HEK293 (cell line): ENCODE measurements around the gene ANXA10.

Source experiments
- CTCF ChIA-PET: fragments of 350-600 bp; formaldehyde crosslinking; extraction: SDS; loops from one replicate; lab custom pipeline; 2021; ENCODE audit warnings: antibody characterized with exemption; lab: Yijun Ruan, JAX
- POLR2A ChIA-PET: fragments of 300-600 bp; formaldehyde crosslinking; extraction: SDS; loops from one replicate; lab custom pipeline; 2020; ENCODE audit warnings: antibody characterized with exemption, inconsistent platforms; lab: Yijun Ruan, JAX
- H3K27ac ChIP-seq: fragments of 200-500 bp; sonication (Bioruptor generic); 2 replicates; pipeline ENCODE4 v1.5.1; 2014; ENCODE audit warnings: low read depth, low read length, control low read depth, inconsistent platforms; ENCODE audit errors: extremely low read depth
- H3K36me3 ChIP-seq, 2 experiments: fragments of 200-500 bp in 1 of 2; sonication (Bioruptor generic) in 1 of 2; 1 replicate in 1 of 2; 2 replicates in 1 of 2; pipeline ENCODE4 v1.5.1; 2014 to 2017; ENCODE audit warnings: inconsistent platforms in 2 of 2, low read length in 2 of 2; ENCODE audit not compliant: control insufficient read depth in 2 of 2, insufficient read depth in 1 of 2
- H3K4me1 ChIP-seq: fragments of 200-500 bp; sonication (Bioruptor generic); 2 replicates; pipeline ENCODE4 v1.5.1; 2014; ENCODE audit warnings: mild to moderate bottlenecking, low read length, inconsistent platforms; ENCODE audit not compliant: control insufficient read depth, insufficient read depth
- H3K4me3 ChIP-seq: 2 replicates; pipeline ENCODE4 v1.5.1; 2011; ENCODE audit warnings: low read depth, mild to moderate bottlenecking, control low read depth, low read length, moderate library complexity
- H3K9me3 ChIP-seq: fragments of 200-500 bp; sonication (Bioruptor generic); 2 replicates; pipeline ENCODE4 v1.5.1; 2014; ENCODE audit warnings: low read depth, low read length, inconsistent platforms; ENCODE audit not compliant: control insufficient read depth, insufficient read depth
- ATF2 ChIP-seq: fragments of 450-650 bp; formaldehyde crosslinking; IDR thresholded peaks from 2 replicates; pipeline ENCODE4 v1.5.1; 2016; ENCODE audit warnings: missing biosample characterization, missing genetic modification characterization, low read depth
- GLI4 ChIP-seq: fragments of 450-650 bp; formaldehyde crosslinking; IDR thresholded peaks from 2 replicates; pipeline ENCODE4 v1.5.1; 2016; ENCODE audit warnings: missing biosample characterization, missing genetic modification characterization
- RBAK ChIP-seq: fragments of 450-650 bp; formaldehyde crosslinking; IDR thresholded peaks from 2 replicates; pipeline ENCODE4 v1.5.1; 2016; ENCODE audit warnings: missing biosample characterization, missing genetic modification characterization
- YY2 ChIP-seq: fragments of 450-650 bp; formaldehyde crosslinking; IDR thresholded peaks from 2 replicates; pipeline ENCODE4 v1.5.1; 2016; ENCODE audit warnings: missing biosample characterization, missing genetic modification characterization
- ZBTB11 ChIP-seq: fragments of 450-650 bp; formaldehyde crosslinking; conservative IDR thresholded peaks from 2 replicates; pipeline ENCODE4 v1.5.1; 2016; ENCODE audit warnings: low read depth, missing biosample characterization, missing genetic modification characterization
- ZBTB17 ChIP-seq: fragments of 450-650 bp; formaldehyde crosslinking; IDR thresholded peaks from 2 replicates; pipeline ENCODE4 v1.5.1; 2016; ENCODE audit warnings: missing biosample characterization, missing genetic modification characterization
- ZBTB26 ChIP-seq: fragments of 450-650 bp; formaldehyde crosslinking; optimal IDR thresholded peaks from 2 replicates; pipeline ENCODE3; 2016; ENCODE audit warnings: missing biosample characterization, mild to moderate bottlenecking, missing genetic modification characterization
- ZFHX2 ChIP-seq: fragments of 450-650 bp; formaldehyde crosslinking; conservative IDR thresholded peaks from 2 replicates; pipeline ENCODE4 v1.5.1; 2016; ENCODE audit warnings: missing biosample characterization, missing genetic modification characterization
- ZNF114 ChIP-seq: fragments of 450-650 bp; formaldehyde crosslinking; IDR thresholded peaks from 2 replicates; pipeline ENCODE4 v1.5.0; 2017; ENCODE audit warnings: missing biosample characterization, missing genetic modification characterization
- ZNF174 ChIP-seq: fragments of 450-650 bp; formaldehyde crosslinking; IDR thresholded peaks from 2 replicates; pipeline ENCODE4 v1.5.0; 2017; ENCODE audit warnings: missing biosample characterization, mild to moderate bottlenecking, missing genetic modification characterization
- ZNF211 ChIP-seq: fragments of 450-650 bp; formaldehyde crosslinking; IDR thresholded peaks from 2 replicates; pipeline ENCODE4 v1.5.1; 2016; ENCODE audit warnings: low read depth, missing biosample characterization, missing genetic modification characterization
- ZNF239 ChIP-seq: fragments of 450-650 bp; formaldehyde crosslinking; IDR thresholded peaks from 2 replicates; pipeline ENCODE4 v1.5.1; 2016; ENCODE audit warnings: missing biosample characterization, missing genetic modification characterization
- ZNF266 ChIP-seq: fragments of 450-650 bp; formaldehyde crosslinking; IDR thresholded peaks from 2 replicates; pipeline ENCODE4 v1.5.1; 2016; ENCODE audit warnings: missing biosample characterization, missing genetic modification characterization, low read depth
- ZNF280D ChIP-seq: fragments of 450-650 bp; formaldehyde crosslinking; IDR thresholded peaks from 2 replicates; pipeline ENCODE4 v1.5.1; 2016; ENCODE audit warnings: missing biosample characterization, missing genetic modification characterization
- ZNF302 ChIP-seq: fragments of 450-650 bp; formaldehyde crosslinking; IDR thresholded peaks from 2 replicates; pipeline ENCODE4 v1.5.1; 2016; ENCODE audit warnings: missing biosample characterization, missing genetic modification characterization, low read depth
- ZNF350 ChIP-seq: fragments of 450-650 bp; formaldehyde crosslinking; IDR thresholded peaks from 2 replicates; pipeline ENCODE4 v1.5.0; 2017; ENCODE audit warnings: missing biosample characterization, mild to moderate bottlenecking, missing genetic modification characterization
- ZNF37A ChIP-seq: fragments of 450-650 bp; IDR thresholded peaks from 2 replicates; pipeline ENCODE4 v1.5.1; 2018; ENCODE audit warnings: missing biosample characterization, missing genetic modification characterization
- ZNF48 ChIP-seq: fragments of 450-650 bp; formaldehyde crosslinking; IDR thresholded peaks from 2 replicates; pipeline ENCODE4 v1.5.1; 2016; ENCODE audit warnings: missing biosample characterization, missing genetic modification characterization
- ZNF488 ChIP-seq: fragments of 450-650 bp; formaldehyde crosslinking; IDR thresholded peaks from 2 replicates; pipeline ENCODE4 v1.5.1; 2016; ENCODE audit warnings: missing biosample characterization, missing genetic modification characterization
- ZNF510 ChIP-seq: fragments of 450-650 bp; formaldehyde crosslinking; IDR thresholded peaks from 2 replicates; pipeline ENCODE4 v1.5.1; 2018; ENCODE audit warnings: mild to moderate bottlenecking, missing genetic modification characterization, missing biosample characterization; ENCODE audit not compliant: insufficient replicate concordance
- ZNF571 ChIP-seq: fragments of 450-650 bp; formaldehyde crosslinking; IDR thresholded peaks from 2 replicates; pipeline ENCODE4 v1.5.0; 2017; ENCODE audit warnings: missing biosample characterization, missing genetic modification characterization
- ZNF623 ChIP-seq: fragments of 450-650 bp; formaldehyde crosslinking; IDR thresholded peaks from 2 replicates; pipeline ENCODE4 v1.5.1; 2016; ENCODE audit warnings: missing biosample characterization, missing genetic modification characterization
- ZNF624 ChIP-seq: fragments of 450-650 bp; formaldehyde crosslinking; IDR thresholded peaks from 2 replicates; pipeline ENCODE4 v1.5.1; 2017; ENCODE audit warnings: missing biosample characterization, missing genetic modification characterization
- ZNF626 ChIP-seq: fragments of 450-650 bp; sonication (Bioruptor Pico); formaldehyde crosslinking; IDR thresholded peaks from 2 replicates; pipeline ENCODE4 v1.5.1; 2018; ENCODE audit warnings: missing biosample characterization, missing genetic modification characterization, inconsistent platforms
- ZNF701 ChIP-seq: fragments of 450-650 bp; formaldehyde crosslinking; IDR thresholded peaks from 2 replicates; pipeline ENCODE4 v1.5.1; 2016; ENCODE audit warnings: missing biosample characterization, missing genetic modification characterization
- ZNF776 ChIP-seq: fragments of 450-650 bp; formaldehyde crosslinking; IDR thresholded peaks from 2 replicates; pipeline ENCODE4 v1.5.0; 2017; ENCODE audit warnings: missing biosample characterization, missing genetic modification characterization, borderline replicate concordance

ANXA10 gene

GRCh38 chr4:168082379-168082778 lies 10.0 kb upstream of the ANXA10 start:
- no peaks in the 10 kb centered on the region for H3K9me3 ChIP-seq
- no peaks in the 10 kb centered on the region for H3K4me1 ChIP-seq
- ChIA-PET CTCF (no interaction called here), POLR2A (no interaction called here)
- H3K27ac ChIP-seq = no peak overlapping the region
- H3K4me3 ChIP-seq = no peak overlapping the region
- H3K36me3 ChIP-seq = no peaks in the 10 kb centered on the region
- no peak for TF ChIP-seq ZNF571 (tag by site-specific recombination)
- TF ChIP-seq ZBTB17 (tag by site-specific recombination) = no peak
- no peak for TF ChIP-seq ZFHX2 (tag by site-specific recombination)
- TF ChIP-seq ZNF37A (tag by site-specific recombination) = no peak
- no peak for TF ChIP-seq ATF2 (tag by site-specific recombination)
- no peak for TF ChIP-seq ZNF266
- TF ChIP-seq ZNF239 (tag by site-specific recombination) = no peak
- no peak for TF ChIP-seq GLI4 (tag by site-specific recombination)
- no peak for TF ChIP-seq ZNF350 (tag by site-specific recombination)
- TF ChIP-seq ZNF776 (tag by site-specific recombination) = no peak
- no peak for TF ChIP-seq ZBTB26 (tag by site-specific recombination)
- no peak for TF ChIP-seq ZNF488 (tag by site-specific recombination)
- TF ChIP-seq ZNF626 (tag by site-specific recombination) = no peak
- no peak for TF ChIP-seq ZNF48

GRCh38 chr4:168095776-168096406 lies 3.6 kb downstream of the ANXA10 start:
- Histone ChIP-seq H3K27ac (no peak overlapping the region), H3K36me3 (no peaks in the 10 kb centered on the region), H3K4me1 (no peaks in the 10 kb centered on the region), H3K9me3 (no peaks in the 10 kb centered on the region), H3K4me3 (no peak overlapping the region)
- CTCF ChIA-PET = no interaction called here
- POLR2A ChIA-PET = no interaction called here
- no peak for TF ChIP-seq ZNF510 (tag by site-specific recombination)
- no peak for TF ChIP-seq ZNF280D
- TF ChIP-seq ZNF211 = no peak
- no peak for TF ChIP-seq ZNF114
- TF ChIP-seq YY2 (tag by site-specific recombination) = no peak
- no peak for TF ChIP-seq ZNF623 (tag by site-specific recombination)
- no peak for TF ChIP-seq ZNF174 (tag by site-specific recombination)
- no peak for TF ChIP-seq ZNF302 (tag by site-specific recombination)
- TF ChIP-seq RBAK (tag by site-specific recombination) = no peak
- TF ChIP-seq ZNF701 (tag by site-specific recombination) = no peak
- TF ChIP-seq ZNF624 = no peak
- TF ChIP-seq ZBTB11 (tag by site-specific recombination) = no peak
